ENCODE measurements around the gene SERPINA6. TPM values are rescaled to one million over a fixed set of nuclear protein-coding genes. Genes with fewer than 3 reads are reported as not detected.

Gene SERPINA6
- polyA plus RNA-seq, 1 donor (not counting 4 experiments of a cell fraction or from before 2014, with no cell fraction given) = not detected

- no peak overlapping the region for H3K4me2 ChIP-seq (ENCODE audit: control insufficient read depth, extremely low read depth, insufficient read depth, low read depth, low read length)
- H3K27ac ChIP-seq (ENCODE audit: control insufficient read depth, insufficient read depth, low read length) = no peak overlapping the region
- H3K79me2 ChIP-seq (ENCODE audit: control insufficient read depth, insufficient read depth, low read length) = no peaks in the 10 kb centered on the region
- H3K36me3 ChIP-seq (ENCODE audit: control insufficient read depth in 2 of 2, extremely low read depth in 1 of 2, insufficient read depth in 2 of 2, low read length in 2 of 2) = no peaks in the 10 kb centered on the region
- TF ChIP-seq, protein P1, sequence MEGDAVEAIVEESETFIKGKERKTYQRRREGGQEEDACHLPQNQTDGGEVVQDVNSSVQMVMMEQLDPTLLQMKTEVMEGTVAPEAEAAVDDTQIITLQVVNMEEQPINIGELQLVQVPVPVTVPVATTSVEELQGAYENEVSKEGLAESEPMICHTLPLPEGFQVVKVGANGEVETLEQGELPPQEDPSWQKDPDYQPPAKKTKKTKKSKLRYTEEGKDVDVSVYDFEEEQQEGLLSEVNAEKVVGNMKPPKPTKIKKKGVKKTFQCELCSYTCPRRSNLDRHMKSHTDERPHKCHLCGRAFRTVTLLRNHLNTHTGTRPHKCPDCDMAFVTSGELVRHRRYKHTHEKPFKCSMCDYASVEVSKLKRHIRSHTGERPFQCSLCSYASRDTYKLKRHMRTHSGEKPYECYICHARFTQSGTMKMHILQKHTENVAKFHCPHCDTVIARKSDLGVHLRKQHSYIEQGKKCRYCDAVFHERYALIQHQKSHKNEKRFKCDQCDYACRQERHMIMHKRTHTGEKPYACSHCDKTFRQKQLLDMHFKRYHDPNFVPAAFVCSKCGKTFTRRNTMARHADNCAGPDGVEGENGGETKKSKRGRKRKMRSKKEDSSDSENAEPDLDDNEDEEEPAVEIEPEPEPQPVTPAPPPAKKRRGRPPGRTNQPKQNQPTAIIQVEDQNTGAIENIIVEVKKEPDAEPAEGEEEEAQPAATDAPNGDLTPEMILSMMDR (optimal IDR thresholded peaks at IDR 0.05 in 1 of 3, IDR thresholded peaks at IDR 0.05 in 1 of 3, conservative IDR thresholded peaks at IDR 0.05 in 1 of 3; ENCODE audit: extremely low read depth in 1 of 3, insufficient read depth in 2 of 3, low read length in 3 of 3) = no peak
- TF ChIP-seq EZH2 (IDR thresholded peaks at IDR 0.05; ENCODE audit: low read length) = no peak
- H3K4me1 ChIP-seq (ENCODE audit: control insufficient read depth, extremely low read depth, insufficient read depth, low read length) = no peaks in the 10 kb centered on the region
- no peak overlapping the region for H3K4me3 ChIP-seq (ENCODE audit: control insufficient read depth in 2 of 3, extremely low read depth in 1 of 3, insufficient read depth in 2 of 3, low read depth in 1 of 3, low read length in 3 of 3)
- H3K9me1 ChIP-seq (ENCODE audit: control insufficient read depth, extremely low read depth, insufficient read depth, low read length) = no peaks in the 10 kb centered on the region
- no peak overlapping the region for H3K9ac ChIP-seq (ENCODE audit: control insufficient read depth, extremely low read depth, insufficient read depth, low read length)
- H4K20me1 ChIP-seq (ENCODE audit: control insufficient read depth, extremely low read depth, insufficient read depth, low read length) = no peaks in the 10 kb centered on the region
- no peak for FAIRE-seq
- H2AFZ ChIP-seq (ENCODE audit: control insufficient read depth, low read length) = no peak overlapping the region
- dilution Hi-C loops (cut with MboI; ENCODE audit: extremely low pct_ligation_motif_present, low sequenced_read_pairs) = no loop called here
- no peaks in the 10 kb centered on the region for H3K9me3 ChIP-seq (ENCODE audit: control insufficient read depth, low read depth, low read length)
- no peak for DNase-seq (ENCODE audit: low read depth, low spot score)
- H3K27me3 ChIP-seq (ENCODE audit: control insufficient read depth, extremely low read depth, insufficient read depth, low read length) = no peaks in the 10 kb centered on the region
Measured at GRCh38 chr14:94361682-94362081, 38.5 kb upstream of the SERPINA6 start.

DNA sequence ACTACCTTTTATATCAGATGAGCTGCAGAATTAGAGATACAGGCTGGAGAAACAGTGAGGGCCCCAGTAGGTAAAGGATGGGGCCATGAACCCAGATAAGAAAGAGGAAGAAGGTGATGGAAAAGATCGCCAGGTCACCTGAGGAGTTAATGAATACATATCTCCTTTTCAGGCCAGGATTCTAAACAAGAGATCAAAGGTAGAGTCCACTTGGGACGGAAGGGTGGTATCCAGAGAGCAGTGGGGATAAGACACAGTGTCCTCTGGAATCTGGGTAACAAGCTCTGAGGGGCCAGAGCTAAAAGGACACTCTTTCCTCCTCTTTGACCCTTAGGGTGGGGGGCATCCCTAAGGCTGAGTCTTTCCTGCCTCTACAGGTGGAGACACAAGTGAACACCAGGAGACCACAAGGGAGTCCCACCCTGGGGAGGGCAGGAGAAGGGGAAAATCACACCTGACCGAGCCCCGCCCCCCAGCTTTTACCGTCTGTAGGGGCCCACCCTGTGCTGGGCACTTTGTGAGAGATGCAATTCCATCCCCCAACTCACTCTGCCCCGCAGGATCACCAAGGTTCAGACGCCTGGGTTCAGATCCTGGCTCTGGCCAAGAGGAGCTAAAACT, 37.9 kb upstream of the SERPINA6 start:
- no peak for FAIRE-seq
- no peaks in the 10 kb centered on the region for H3K4me1 ChIP-seq (ENCODE audit: control insufficient read depth, extremely low read depth, insufficient read depth, low read length)
- no peak overlapping the region for H2AFZ ChIP-seq (ENCODE audit: control insufficient read depth, low read length)
- DNase-seq (ENCODE audit: low read depth, low spot score) = no peak
- dilution Hi-C loops (cut with MboI; ENCODE audit: extremely low pct_ligation_motif_present, low sequenced_read_pairs) = no loop called here
- H3K9ac ChIP-seq (ENCODE audit: control insufficient read depth, extremely low read depth, insufficient read depth, low read length) = no peak overlapping the region
- no peaks in the 10 kb centered on the region for H3K9me1 ChIP-seq (ENCODE audit: control insufficient read depth, extremely low read depth, insufficient read depth, low read length)
- no peaks in the 10 kb centered on the region for H3K9me3 ChIP-seq (ENCODE audit: control insufficient read depth, low read depth, low read length)
- no peaks in the 10 kb centered on the region for H3K79me2 ChIP-seq (ENCODE audit: control insufficient read depth, insufficient read depth, low read length)
- no peak overlapping the region for H3K4me2 ChIP-seq (ENCODE audit: control insufficient read depth, extremely low read depth, insufficient read depth, low read depth, low read length)
- H3K27ac ChIP-seq (ENCODE audit: control insufficient read depth, insufficient read depth, low read length) = no peak overlapping the region
- no peaks in the 10 kb centered on the region for H3K27me3 ChIP-seq (ENCODE audit: control insufficient read depth, extremely low read depth, insufficient read depth, low read length)
- TF ChIP-seq EZH2 (IDR thresholded peaks at IDR 0.05; ENCODE audit: low read length) = no peak
- TF ChIP-seq, protein P1 (optimal IDR thresholded peaks at IDR 0.05 in 1 of 3, IDR thresholded peaks at IDR 0.05 in 1 of 3, conservative IDR thresholded peaks at IDR 0.05 in 1 of 3; ENCODE audit: extremely low read depth in 1 of 3, insufficient read depth in 2 of 3, low read length in 3 of 3) = no peak
- no peak overlapping the region for H3K4me3 ChIP-seq (ENCODE audit: control insufficient read depth in 2 of 3, extremely low read depth in 1 of 3, insufficient read depth in 2 of 3, low read depth in 1 of 3, low read length in 3 of 3)
- H3K36me3 ChIP-seq (ENCODE audit: control insufficient read depth in 2 of 2, extremely low read depth in 1 of 2, insufficient read depth in 2 of 2, low read length in 2 of 2) = no peaks in the 10 kb centered on the region
- no peaks in the 10 kb centered on the region for H4K20me1 ChIP-seq (ENCODE audit: control insufficient read depth, extremely low read depth, insufficient read depth, low read length)
